HG03469 (cell line): ENCODE measurements around the gene KCNA1.
"Not testable (repeated sequence)": the region's sequence is repeated elsewhere in the genome, so short reads cannot be mapped to it uniquely, and the experiment has no call there.

Experiments used
- ATAC-seq: cut with Tn5 transposase; IDR thresholded peaks from one replicate; pipeline ENCODE4 v1.9.1; 2021; ENCODE audit warnings: mild to moderate bottlenecking, moderate library complexity, moderate number of reproducible peaks; ENCODE audit not compliant: unreplicated experiment

KCNA1 gene

GRCh38 chr12:4909734-4910501 lies at the start of gene KCNA1:
Gene KCNA1 (plus strand): TSS chr12:4909905. CDS start chr12:4911379, 1,474 bp downstream.
- ATAC-seq: no peak

- ATAC-seq: no peak
These were observed 49.0 kb upstream of the KCNA1 start for GRCh38 chr12:4860741-4861140.

- ATAC-seq: no peak
These were observed 46.9 kb upstream of the KCNA1 start for GRCh38 chr12:4862809-4863208.

- ATAC-seq: no peak
These were observed 45.1 kb upstream of the KCNA1 start for GRCh38 chr12:4864575-4864974.

- no peak for ATAC-seq
These were observed 44.5 kb upstream of the KCNA1 start for GRCh38 chr12:4865246-4865645.

- no peak for ATAC-seq
These were observed 43.4 kb upstream of the KCNA1 start for GRCh38 chr12:4866299-4866698.

GRCh38 chr12:4867384-4867783 lies 42.3 kb upstream of the KCNA1 start:
- no peak for ATAC-seq

GRCh38 chr12:4870423-4870822 lies 39.3 kb upstream of the KCNA1 start:
- ATAC-seq: no peak

- no peak for ATAC-seq
These were observed 38.2 kb upstream of the KCNA1 start for GRCh38 chr12:4871514-4871913.

- ATAC-seq: no peak
These were observed 35.8 kb upstream of the KCNA1 start for GRCh38 chr12:4873947-4874346.

GRCh38 chr12:4874671-4875070 lies 35.0 kb upstream of the KCNA1 start:
- ATAC-seq: no peak

- not testable (repeated sequence) for ATAC-seq
These were observed 30.2 kb upstream of the KCNA1 start for GRCh38 chr12:4879481-4879880.

- no peak for ATAC-seq
These were observed 28.2 kb upstream of the KCNA1 start for GRCh38 chr12:4881266-4882064.

- no peak for ATAC-seq
These were observed 17.8 kb upstream of the KCNA1 start for GRCh38 chr12:4891866-4892265.

GRCh38 chr12:4892418-4892817 lies 17.3 kb upstream of the KCNA1 start:
- ATAC-seq: no peak

GRCh38 chr12:4894019-4894418 lies 15.7 kb upstream of the KCNA1 start:
- no peak for ATAC-seq

GRCh38 chr12:4899364-4899763 lies 10.3 kb upstream of the KCNA1 start:
- no peak for ATAC-seq

GRCh38 chr12:4900327-4900726 lies 9.4 kb upstream of the KCNA1 start:
- no peak for ATAC-seq

- ATAC-seq: no peak
These were observed 4.4 kb upstream of the KCNA1 start for GRCh38 chr12:4905316-4905715.

GRCh38 chr12:4908684-4909409 lies 858 bp upstream of the KCNA1 start:
- ATAC-seq: no peak

- no peak for ATAC-seq
These were observed 333 bp upstream of the KCNA1 start for GRCh38 chr12:4909410-4909733.
